HG02973 (cell line): ENCODE data around the gene SFXN5.

Experiments
- ATAC-seq: cut with Tn5 transposase; IDR thresholded peaks from one replicate; pipeline ENCODE4 v1.9.1; 2021; ENCODE audit warnings: moderate library complexity; ENCODE audit not compliant: unreplicated experiment

The SFXN5 gene

DNA sequence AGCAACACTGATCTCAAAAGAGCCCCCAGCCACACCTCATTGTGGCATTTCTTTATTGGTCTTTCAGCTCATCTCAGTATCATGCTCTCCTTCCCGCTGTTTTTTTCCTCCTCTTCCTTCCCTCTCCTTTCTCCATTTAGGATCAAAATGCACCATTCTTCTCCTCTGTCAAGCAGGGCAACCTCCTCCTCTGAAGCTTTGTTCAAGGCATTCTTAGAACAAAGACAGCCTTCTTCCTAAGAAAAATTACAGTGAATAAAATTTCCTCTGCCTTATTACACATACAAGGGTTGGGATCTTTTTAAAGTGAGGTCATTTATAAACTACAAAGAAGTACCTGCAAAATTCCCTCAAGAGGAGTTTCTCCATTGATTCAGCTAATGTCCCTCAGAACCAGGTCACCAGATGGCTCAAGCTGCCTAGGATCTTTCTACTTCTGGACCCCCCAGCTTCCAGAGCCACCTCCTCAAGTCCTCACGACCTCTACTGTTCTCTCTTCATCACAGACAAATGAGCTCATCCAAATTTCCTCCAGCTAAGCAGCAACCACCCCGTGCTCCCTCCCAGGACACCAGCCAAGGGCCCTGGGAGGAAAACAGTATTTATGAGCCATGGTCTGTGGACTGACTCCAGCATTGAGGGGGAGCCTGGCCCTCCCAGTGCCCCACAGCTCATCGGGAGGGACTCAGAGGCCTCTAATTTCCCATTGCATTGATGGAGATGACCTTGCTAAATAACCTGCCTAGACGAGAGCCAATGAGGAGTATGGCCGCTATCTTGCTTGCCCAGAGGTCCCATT, 18.0 kb downstream of the SFXN5 start:
- no peak for ATAC-seq

DNA sequence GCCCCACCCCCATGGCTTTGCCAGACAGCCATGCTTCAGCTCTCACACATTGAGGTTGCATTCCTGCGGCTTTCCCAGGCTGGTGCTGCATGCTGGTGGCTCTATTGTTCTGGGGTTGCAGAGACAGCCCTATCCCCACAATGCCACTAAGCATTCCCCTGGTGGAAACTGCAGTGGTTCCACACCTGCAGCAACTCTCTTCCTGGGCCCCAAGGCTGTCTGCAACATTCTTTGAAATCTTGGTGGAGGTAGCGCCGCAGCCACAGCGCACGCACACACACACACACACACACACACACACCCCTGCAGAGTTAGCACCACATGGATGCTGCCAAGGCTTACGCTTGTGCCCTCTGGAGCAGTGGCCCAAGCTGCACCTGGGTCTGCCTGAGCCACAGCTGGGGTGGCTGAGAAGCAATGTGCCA, 21.4 kb downstream of the SFXN5 start:
- no peak for ATAC-seq

DNA sequence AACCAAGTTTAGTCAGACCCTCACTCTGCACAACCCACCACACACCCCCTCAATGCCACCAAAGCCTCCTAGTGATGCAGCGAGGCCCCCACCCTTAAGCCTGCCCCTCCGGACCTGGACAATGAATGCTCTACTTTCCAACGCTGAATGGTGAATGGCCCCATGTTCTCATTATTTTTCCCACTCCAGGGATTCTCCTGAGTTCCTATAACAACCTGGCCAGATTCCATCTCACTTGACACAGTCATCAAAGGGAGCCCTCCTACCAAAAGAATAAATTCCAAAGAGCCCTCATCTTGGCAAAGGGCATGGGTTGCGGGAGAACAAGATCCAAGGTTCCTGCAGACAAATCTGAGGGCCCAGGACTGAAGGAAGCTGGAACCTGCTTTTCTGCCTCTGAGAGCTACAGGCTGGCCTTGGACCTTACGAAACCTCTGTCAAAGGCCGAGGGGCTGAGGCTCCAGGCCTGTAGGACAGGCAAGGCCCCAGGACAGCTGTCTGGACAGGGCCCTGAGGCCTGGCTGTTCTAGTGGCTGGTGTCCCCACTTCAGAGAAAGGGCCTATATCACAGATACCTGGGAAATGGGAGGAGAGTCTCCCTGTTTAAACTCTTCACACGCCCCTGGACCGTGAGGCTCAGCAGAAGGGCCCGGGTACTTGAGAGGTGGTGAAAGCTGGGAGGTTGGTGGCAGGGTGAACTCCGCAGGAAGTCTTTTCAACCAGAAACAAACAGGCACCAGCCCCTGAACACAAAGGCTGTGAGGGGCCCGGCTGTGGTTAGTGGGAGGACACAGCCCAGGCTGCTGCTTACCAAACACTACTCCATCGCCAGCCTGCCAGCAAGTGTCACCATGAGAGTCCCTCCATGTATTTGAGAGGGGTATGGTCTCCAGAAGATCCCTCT, 27.3 kb downstream of the SFXN5 start:
- ATAC-seq, result no peak

DNA sequence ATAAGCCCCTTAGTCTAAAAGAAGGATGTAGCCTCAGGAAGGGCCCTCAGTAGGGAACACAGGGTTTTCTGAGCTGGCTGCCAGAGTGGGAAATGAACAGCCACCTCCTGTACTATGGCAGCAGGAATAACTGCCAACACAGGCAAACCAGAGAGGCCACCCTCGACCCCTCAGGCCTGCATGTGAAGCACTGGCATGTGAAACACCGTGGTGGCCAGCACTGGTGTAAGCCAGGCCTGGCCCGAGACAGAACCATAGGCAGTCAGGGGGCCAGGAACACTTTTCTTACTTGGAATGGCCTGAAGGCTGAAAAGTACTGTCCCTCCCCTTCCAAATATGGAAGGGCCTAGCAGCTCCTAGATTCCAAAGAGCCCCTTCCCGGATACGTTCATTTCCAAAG, 28.2 kb downstream of the SFXN5 start:
- no peak for ATAC-seq

DNA sequence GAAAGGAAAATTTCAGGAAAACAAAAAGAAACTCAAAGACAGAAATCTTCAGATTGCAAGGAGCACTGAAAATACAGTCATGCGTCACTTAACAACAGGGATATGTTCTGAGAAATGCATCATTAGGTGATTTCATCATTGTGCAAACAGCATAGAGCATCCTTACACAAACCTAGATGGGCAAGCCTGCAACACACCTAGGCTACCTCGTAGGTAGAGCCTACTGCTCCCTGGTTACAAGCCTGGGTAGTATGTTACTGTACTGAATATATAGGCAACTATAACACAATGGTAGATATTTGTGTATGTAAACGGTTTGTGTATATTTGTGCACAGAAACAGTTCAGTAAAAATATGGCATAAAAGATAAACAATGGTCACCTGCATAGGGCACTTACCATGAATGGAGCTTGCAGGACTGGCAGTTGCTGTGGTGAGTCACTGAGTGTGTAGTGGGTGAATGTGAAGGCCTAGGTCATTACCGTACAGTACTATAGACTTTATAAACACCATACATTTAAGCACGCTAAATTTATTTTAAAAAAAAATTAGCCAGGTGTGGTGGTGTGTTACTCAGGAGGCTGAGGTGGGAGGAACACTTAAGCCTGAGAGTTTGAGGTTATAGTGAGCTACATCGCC, 33.4 kb downstream of the SFXN5 start:
- ATAC-seq, result no peak

DNA sequence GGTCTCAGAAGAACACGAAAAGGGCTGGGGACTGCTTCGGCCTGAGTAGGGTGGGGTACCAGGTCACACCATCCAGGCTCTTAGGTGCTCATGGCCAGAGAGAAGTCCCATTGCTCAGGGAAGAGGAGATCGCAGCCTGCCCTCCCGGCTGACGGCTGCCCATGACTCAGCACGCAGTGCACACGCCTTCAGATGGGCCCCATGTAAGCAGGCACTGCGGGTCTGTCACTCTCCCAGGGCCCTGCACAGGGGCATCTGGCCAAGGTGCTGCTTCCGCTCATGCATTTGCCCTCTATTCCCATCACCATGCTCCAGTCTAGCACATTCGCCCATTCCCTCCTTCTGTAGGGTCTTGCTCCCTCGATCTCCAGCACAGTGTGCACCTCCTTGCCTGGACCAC, 34.7 kb downstream of the SFXN5 start:
- ATAC-seq, result no peak

DNA sequence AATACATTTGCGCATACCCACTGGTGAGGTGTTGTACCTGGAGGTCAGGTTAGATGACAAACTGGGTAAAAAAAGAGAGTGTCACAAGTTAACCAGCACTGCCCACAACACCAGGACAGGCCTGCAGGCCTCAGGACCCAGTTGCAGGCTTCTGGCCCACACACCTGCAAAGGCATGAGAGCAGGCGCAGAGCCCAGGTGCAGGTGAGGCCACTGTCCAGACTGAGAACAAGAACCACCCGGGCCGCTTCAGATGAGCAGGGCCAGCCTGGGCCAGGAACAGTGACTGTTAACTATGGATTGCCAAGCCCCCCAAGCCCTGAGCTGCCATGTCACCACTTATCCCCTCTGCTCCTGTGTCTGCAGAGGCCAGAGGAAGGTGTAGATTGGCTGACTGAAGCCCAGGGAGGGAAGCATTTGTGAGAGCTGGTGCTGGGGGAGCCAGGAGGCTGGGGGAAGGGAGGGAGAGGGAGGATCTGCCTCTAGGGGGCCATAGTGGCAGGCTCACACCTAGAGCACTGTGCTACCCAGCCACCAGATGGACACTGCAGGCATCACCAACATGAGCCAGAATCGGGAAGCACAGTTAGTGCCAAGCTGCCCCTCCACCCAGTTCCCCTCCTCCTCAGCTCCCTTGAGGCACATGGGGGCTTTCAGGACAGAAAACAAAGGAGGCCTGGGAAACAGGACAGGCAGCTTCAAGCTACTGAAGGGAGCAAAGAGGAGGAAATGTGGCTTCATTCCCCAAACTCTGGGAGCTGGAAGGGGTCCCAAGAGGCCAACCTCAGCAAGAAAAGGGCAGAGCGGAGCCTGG, 35.4 kb downstream of the SFXN5 start:
- no peak for ATAC-seq

DNA sequence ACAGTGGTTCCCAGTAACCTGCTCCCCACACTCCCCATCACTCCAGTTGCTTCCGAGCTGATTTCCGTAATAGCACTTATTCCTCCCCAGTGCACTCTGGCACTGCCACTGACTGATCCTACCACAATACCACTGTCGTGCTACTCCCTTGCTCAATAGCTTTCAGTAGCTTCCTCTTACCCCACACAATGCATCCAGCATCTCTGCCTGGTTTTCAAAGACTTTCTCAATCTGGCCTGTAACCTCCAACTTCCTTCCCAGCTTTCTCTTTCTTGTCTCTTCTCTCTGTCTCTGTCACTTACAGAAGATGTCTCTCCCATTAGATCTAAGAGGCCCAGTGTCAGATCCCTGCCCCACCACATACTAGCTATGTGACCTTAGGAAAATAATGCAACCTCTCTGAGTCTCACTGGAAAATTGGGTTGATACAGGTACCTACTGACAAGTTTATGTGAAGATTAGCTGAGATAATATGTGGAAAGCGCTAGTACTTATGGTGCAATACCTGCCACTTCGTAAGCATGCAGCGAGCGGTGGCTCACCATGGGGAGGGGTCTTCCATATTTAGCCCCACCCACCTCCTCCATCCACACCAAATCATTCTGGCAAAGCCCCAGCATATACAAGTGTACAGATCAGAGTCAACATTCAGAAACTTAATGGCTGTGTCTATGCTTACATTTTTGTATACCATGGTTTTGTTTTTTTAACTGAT, 36.7 kb downstream of the SFXN5 start:
- no peak for ATAC-seq

DNA sequence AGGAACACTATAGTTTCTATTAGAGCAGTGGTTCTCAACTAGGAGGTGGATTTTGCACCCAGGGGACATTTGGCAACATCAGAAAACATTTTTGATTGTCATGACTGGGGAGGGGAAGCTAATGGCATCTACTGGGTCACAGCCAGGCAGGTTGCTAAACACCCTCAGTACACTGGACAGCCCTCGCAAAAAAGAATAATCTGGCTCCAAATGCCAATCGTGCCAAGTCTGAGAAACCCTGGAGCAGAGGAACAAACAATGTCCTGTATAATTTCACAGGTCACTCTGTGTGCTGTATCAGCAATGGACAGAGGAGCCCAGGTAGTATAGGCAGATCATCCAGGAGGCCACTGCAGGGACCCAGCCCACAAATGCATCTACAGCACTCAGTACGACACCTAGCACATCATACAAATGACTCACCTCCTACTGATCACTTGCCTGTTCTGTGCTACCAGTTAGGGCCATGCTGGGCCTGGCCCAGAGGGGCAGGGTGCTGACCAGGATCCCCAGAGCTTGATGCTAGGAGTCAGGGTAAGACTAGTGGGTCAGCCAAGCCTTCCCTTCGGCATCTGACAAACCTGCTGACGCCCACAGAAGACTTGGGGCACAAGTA, 37.6 kb downstream of the SFXN5 start:
- no peak for ATAC-seq

DNA sequence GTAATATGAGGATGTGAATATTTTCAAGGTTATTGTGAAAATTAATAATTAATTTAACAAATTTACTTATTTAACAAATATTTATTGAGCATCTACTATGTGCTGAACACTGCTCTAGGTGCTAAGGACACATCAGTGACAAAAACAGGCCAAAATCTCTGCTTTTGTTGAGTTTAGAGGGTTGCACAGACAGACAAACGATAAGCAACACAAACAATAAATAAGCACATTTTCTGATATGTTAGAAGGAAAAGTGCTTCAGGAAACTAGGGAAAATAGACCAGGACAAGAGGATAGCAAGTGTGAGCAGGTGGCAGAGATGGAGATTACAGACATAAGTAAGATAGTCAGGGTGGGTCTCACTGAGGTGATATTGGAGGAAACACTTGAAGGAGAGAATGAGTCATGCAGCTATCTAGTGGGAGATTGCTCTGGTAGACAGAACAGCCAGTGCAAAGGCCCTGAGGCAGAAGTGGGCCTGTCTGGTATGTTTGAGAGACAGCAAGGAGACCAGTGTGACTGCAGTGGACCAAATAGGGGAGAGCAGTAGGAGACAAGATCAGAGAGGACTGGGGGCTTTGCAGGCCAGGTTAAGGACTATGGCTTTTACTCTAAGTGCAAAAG, 38.3 kb downstream of the SFXN5 start:
- no peak for ATAC-seq

DNA sequence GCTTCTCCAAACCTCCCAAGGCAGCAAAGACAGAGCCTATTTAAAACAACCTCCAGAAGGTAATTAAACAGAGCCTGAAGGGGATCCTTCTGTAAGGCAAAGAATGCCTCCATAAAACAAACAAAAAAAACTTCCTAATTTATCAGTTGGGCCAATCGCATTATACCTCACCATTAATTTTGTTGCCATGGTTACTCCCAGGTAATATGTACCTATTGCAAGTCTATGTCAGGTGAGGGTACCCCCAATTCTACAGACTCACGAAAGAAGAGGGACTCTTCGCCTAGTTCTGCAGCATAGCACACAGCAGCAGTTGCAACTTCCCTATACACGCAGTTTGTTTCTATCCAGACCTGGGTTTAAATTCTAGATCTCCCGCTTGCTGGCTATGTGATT, 38.8 kb downstream of the SFXN5 start:
- no peak for ATAC-seq

DNA sequence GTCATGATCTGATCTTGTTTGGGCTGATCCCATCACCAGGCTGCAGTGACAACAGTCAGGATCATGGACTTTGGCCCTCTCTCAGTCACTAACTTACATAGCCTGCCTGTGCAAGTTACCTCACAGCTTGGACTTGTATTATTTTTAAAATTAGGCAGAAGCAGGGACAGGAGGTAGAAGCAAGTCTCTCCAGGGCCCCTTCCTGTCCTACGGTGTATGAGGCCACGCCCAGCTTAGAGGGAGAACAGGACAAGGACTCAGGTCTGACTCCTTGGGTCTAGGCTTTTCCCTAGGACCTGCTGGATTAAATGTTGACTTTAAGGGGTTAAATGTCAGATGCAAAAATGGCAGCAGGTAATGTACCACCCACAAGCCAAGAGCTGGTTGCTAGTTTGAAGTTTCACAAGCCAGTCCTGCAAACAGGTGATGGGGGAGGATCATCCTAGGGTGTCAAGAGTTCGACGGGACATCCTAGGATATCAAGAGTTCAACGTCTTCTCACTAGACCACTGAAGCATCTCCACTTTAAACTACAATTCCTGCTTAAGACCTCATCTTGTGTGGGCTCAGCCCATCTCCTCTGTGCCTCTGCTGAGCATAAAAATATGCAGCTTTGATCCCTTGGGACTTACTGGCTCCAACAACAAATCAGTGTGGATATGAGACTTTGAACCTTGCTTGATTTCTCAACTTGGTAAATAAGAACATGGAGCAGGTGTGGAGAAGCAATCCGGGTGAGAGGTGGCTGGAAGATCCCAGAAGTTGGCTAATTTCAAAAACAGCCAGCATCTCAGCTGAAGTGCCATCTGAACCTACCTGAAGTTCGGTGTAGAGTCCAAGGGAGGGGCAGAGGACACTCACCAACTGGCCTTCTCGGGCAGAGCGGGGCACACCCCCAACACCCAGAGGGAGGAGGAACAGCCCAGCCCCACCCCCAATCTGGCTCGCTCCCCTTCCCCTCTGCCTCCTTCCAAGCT, 39.5 kb downstream of the SFXN5 start:
- ATAC-seq, result no peak

DNA sequence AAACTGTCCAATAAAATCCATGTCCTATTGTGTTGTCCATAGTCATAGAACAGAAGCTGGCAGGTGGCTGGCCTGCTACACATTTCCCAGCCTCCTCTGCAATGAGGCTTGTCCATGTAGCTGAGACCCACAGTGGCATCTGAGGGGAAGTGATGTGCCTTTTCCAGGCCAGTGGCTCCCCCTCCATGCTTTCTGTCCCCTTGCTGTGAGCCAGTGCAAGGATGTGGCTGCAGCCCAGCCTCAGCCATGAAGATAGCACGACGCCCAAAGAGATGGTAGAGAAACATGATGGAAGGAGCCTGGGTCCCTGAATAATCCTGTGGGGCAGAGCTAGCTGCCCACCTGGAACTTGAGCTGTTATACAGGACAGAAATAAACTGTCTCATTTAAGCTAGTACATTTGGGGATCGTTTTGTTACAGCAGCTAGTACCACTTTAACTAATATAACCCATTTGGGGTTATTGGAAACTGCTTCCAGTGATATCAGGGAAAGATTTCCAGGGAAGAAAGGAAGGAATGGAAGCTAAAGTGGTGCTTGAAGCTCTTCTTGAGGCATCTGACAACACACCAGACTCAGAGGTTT, 40.3 kb downstream of the SFXN5 start:
- ATAC-seq, result no peak

DNA sequence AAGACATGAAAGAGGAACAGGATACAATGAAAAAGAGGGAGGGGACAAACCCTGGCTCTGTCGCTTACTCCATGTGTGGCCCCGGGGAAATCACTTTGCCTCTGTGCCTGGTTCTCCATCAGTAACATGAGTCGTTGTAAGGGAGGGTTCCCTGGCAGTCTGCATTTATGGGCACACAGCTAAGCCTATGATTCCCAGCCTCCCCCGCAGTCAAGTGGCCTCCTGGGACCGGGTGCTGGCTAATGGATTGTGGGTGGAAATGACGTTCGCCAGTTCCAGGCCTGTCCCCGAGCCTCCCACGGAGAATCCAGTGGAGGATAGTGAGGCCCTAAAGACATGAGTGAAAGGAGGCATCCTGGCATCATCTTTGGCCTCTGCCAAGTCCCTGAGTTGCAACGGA, 42.7 kb downstream of the SFXN5 start:
- no peak for ATAC-seq

DNA sequence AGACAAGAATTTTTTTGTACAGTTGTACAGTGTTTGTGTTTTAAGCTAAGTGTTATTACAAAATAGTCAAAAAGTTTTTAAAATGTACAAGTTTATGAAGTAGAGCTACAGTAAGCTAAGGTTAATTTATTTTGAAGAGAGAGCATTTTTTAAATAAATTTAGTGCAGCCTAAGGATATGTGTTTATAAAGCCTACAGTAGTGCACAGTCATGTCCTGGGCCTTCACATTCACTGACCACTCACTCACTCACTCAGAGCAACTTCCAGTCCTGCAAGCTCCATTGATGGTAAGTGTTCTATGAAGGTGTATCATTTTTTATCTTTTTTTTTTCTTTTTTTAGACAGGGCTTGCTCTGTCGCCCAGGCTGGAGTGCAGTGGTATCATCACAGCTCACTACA, 44.2 kb downstream of the SFXN5 start:
- no peak for ATAC-seq

DNA sequence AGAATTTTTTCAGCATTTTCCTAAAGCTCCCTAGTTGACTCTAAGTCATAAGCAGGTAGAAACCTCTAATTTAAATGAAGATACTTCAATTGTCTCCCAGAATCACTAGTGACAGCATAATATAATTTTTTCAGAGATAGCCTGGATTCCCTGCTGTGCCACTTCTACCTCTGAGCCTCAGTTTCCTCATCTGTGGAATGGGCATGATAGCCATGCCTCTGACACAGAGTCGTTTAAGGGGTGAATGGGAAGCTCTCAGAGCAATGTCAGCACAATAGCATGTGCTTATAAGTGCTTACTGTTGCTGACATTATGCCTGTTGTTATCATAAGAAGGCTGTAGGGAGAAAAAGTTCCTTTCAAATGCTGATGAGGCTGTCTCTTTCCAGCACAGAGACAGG, 48.0 kb downstream of the SFXN5 start:
- ATAC-seq, result no peak

DNA sequence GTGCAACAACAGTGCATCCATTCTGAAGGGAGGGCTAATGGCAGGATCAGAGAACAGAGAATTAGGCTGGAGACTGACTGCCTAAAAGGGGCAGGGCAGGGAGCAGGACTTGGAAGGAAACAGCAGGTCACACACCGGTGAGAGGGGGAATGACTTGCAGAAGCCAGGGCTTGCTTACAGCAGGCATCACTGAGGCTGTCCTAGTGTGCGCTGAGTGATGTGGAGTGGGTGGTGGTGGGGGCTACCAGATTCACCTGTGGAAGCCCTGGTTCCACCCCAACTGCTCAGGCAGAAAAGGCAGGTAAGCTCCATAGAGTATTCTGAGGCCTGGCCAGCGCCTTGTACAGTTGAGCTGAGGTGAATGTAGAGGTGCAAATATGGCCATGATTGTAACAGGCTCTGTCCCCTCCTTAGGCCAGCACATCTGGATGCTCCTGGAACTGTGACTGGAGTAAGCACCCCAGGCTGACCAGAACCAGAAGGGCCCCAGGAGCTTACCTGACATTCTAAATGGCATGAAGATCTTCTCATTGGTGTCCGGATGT, 49.4 kb downstream of the SFXN5 start:
- ATAC-seq, result no peak
